GM19035 (cell line): Measurements from ENCODE around the gene GHR.

ENCODE experiments used
- ATAC-seq: cut with Tn5 transposase; IDR thresholded peaks from one replicate; pipeline ENCODE4 v1.9.1; 2021; ENCODE audit not compliant: unreplicated experiment

GHR gene

GRCh38 chr5:42515504-42515903, 92.3 kb downstream of the GHR start:
- ATAC-seq, result no peak

- no peak for ATAC-seq
Measured at GRCh38 chr5:42516282-42517042, 93.2 kb downstream of the GHR start.

- ATAC-seq, result no peak
Measured at GRCh38 chr5:42517164-42517563, 93.9 kb downstream of the GHR start.

- ATAC-seq, result no peak
Measured at GRCh38 chr5:42518595-42519221, 95.5 kb downstream of the GHR start.

DNA sequence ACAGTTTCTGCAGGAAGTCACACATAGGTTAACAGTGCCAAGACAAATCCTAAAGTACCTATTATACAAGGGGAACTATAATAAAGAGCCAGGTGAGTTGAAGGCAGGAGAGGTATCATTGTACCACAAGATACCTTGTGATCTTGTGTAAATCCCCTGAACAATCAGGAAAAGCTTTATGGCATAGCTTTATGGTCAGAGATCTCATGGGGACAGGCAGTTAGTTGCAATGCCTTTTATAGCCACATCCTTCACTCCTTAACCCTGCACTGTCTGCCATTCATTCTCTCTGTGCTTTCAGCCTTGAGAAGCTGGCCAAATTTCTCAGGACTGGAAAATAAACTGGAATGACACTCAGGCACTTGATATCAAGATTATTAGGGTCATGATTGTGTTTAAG, 97.0 kb downstream of the GHR start:
- ATAC-seq, result no peak

- ATAC-seq, result no peak
Measured at GRCh38 chr5:42520957-42521356, 97.7 kb downstream of the GHR start.

- ATAC-seq, result no peak
Measured at GRCh38 chr5:42521406-42521805, 98.2 kb downstream of the GHR start.

DNA sequence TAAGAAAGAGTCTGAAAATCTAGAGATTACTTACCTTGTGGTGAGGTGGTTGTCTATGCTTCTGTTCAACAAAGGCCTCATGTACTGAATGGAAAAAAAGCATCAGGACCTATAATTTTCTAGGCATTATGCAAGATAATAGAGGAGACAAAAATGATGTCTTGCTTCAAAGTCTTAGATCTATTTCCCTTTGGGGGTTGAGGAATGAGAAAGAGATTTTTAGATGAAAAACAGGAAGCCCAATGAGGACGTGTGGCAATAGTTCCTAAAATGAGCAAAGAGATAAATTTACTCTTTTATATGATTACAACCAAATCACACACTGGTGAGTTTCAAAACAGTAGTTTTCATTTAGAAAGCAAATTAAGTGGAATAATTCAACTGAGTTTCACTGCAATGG, 99.5 kb downstream of the GHR start:
- ATAC-seq, result no peak

- ATAC-seq, result no peak
Measured at GRCh38 chr5:42526179-42526578, 102.9 kb downstream of the GHR start.

DNA sequence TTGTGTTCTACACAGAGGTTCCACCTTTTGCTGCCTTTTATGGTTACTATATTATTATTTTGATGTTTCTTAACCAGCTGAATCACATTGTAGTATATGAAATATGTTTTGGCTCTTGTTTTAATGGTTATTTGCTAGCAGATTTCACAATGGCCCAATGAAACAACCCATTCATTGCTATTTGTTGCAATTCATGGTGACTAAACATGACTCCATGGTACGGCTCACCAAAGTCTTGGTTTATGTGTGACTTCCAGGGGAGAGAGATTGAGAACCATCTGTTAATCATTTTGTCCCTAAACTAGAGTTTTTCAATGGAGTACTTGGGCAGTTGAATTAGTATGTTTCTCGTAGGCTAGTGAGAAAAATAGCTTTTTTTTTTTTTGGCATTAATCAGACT, 108.4 kb downstream of the GHR start:
- no peak for ATAC-seq

DNA sequence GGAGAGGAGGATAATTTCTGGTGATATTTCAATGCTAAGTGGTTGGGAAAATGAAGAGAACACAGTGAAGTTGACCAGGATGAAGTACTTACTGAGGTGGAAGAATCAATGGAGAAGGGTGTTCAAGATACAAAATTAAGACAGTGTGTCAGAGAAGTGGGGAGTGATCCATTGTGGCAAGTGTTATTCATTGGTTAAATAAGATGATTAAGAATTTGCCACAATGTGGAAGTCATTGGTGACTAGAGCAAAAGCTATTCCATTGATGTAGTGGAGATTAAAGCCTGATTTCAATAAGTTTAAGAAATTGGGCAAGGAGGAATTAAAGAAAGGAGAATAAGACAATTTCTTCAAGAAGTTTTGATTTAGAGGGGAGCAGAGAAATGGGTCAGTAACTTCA, 118.9 kb downstream of the GHR start:
- ATAC-seq, result no peak

- no peak for ATAC-seq
Measured at GRCh38 chr5:42543774-42544173, 120.5 kb downstream of the GHR start.

DNA sequence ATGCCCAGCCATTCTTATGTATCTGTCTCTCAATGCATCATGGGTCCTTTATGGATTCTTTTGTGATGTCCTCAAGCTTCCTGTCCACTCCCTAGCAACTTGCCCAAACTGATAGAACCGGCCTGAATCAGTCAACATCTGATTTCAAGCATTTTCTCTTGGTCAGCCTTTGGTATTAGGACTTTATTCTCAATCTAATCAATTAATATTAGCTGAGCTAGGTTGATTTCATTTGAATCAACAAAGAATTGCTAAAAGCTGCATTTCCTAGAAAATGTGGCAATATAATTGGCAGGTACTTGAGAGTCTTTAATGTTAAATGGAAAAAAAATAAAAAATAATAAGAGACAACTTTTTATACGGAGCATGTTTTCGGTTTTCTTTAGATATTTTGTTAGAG, 121.8 kb downstream of the GHR start:
- ATAC-seq, result no peak

DNA sequence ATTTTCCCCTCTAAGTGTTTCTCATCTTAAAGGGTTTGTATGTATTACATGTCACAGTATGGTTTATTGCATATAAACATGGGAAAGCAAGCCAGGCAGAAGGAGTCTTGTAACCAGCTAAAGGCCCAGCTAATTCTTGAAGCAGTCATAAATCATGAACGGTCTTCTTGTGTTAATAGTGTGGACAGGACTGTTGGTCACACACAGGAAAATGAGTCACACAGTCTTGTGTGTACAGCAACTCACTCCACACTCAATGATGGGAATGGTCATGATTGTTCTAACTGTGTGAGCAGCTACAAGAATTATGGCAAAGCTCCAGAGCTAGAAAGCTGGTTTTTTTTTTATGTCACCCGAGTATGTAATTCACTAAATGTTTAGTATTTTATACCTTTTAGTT, 123.9 kb downstream of the GHR start:
- ATAC-seq, result no peak

DNA sequence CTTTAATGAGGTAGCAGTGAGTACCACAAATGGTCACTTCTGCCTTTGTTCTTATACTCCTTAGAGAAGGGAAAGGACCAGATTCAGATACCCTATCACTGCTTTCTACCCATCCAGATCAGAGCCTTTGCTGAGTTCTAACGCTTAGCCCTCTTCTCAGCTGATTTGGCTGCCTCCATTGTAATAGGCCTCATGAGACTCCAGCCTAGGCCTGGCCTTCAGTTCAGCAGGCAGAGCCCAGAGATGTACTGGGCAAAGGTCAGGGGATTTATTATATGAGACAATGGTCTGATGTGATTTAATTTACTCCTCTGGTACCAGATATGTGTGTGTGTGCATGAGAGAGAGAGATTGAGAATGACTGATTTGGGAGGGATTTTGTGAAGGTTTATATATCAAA, 124.7 kb downstream of the GHR start:
- no peak for ATAC-seq

- ATAC-seq, result no peak
Measured at GRCh38 chr5:42552597-42552996, 129.4 kb downstream of the GHR start.

GRCh38 chr5:42553461-42553860, 130.2 kb downstream of the GHR start:
- no peak for ATAC-seq

GRCh38 chr5:42555010-42555409, 131.8 kb downstream of the GHR start:
- no peak for ATAC-seq

- ATAC-seq, result no peak
Measured at GRCh38 chr5:42555797-42556196, 132.6 kb downstream of the GHR start.

- ATAC-seq, result no peak
Measured at GRCh38 chr5:42557689-42558088, 134.4 kb downstream of the GHR start.

- ATAC-seq, result no peak
Measured at GRCh38 chr5:42561656-42562055, 138.4 kb downstream of the GHR start.

GRCh38 chr5:42564689-42565356, 141.6 kb downstream of the GHR start:
- ATAC-seq, result no peak
